ENCODE measurements around the gene C1orf21. TPM values are rescaled to one million over a fixed set of nuclear protein-coding genes. Genes with fewer than 3 reads are reported as not detected.

C1orf21 gene
- total and polyA plus RNA-seq, 2 donors (not counting 3 experiments of a cell fraction or from before 2014, with no cell fraction given) = 0.79 to 8.5 TPM

GRCh38 chr1:184405094-184405800 is 18.4 kb downstream of the C1orf21 start:
- CTCF ChIA-PET = no interaction called here
- DNase-seq (ENCODE audit: low read depth, low spot score) (no peak), FAIRE-seq (no peak)
- intact Hi-C loops (cut with micrococcal nuclease) (no loop called here), dilution Hi-C loops (cut with MboI; ENCODE audit: extremely low pct_ligation_motif_present, low sequenced_read_pairs) (no loop called here)
- Histone ChIP-seq H2AFZ (ENCODE audit: low read depth, low read length) (no peak overlapping the region), H3K79me2 (ENCODE audit: control insufficient read depth, insufficient read depth, low read length) (no peaks in the 10 kb centered on the region), H3K36me3 (ENCODE audit: control insufficient read depth in 2 of 2, extremely low read depth in 1 of 2, insufficient read depth in 2 of 2, low read length in 2 of 2) (no peaks in the 10 kb centered on the region), H3K4me3 (replicated peaks in 1 of 3; ENCODE audit: insufficient read depth in 1 of 3, low read depth in 1 of 3, low read length in 3 of 3) (no peak overlapping the region), H3K9me3 (replicated peaks; ENCODE audit: control insufficient read depth, insufficient read depth, low read length) (no peaks in the 10 kb centered on the region), H3K27me3 (ENCODE audit: control insufficient read depth in 2 of 2, insufficient read depth in 2 of 2, low read length in 2 of 2) (no peaks in the 10 kb centered on the region), H4K20me1 (replicated peaks; ENCODE audit: control insufficient read depth, extremely low read depth, insufficient read depth, low read length) (no peaks in the 10 kb centered on the region), H3K4me1 (ENCODE audit: control insufficient read depth, extremely low read depth, insufficient read depth, low read length) (no peaks in the 10 kb centered on the region), H3K9me1 (replicated peaks; ENCODE audit: control insufficient read depth, extremely low read depth, insufficient read depth, low read length) (no peaks in the 10 kb centered on the region), H3K27ac (ENCODE audit: insufficient read depth, low read depth, low read length) (no peak overlapping the region), H3K9ac (replicated peaks; ENCODE audit: extremely low read depth, insufficient read depth, low read length) (no peak overlapping the region), H3K4me2 (ENCODE audit: insufficient read depth, low read length) (no peak overlapping the region)
- no peak for TF ChIP-seq POLR2AphosphoS5 (IDR thresholded peaks at IDR 0.05; ENCODE audit: insufficient read depth, low read depth, low read length)
- TF ChIP-seq CTCF (IDR thresholded peaks at IDR 0.05; ENCODE audit: extremely low read depth in 1 of 2, insufficient read depth in 1 of 2, low read depth in 1 of 2, low read length in 2 of 2) = no peak
- no peak for TF ChIP-seq FOS (IDR thresholded peaks at IDR 0.05; ENCODE audit: borderline replicate concordance, insufficient read depth, low read length)
- TF ChIP-seq JUN (IDR thresholded peaks at IDR 0.05; ENCODE audit: borderline replicate concordance, insufficient read depth, insufficient read length, low read depth) = no peak
- no peak for TF ChIP-seq GATA2 (IDR thresholded peaks at IDR 0.05; ENCODE audit: insufficient read depth, insufficient read length, low read depth, low read length)
- TF ChIP-seq POLR2A (IDR thresholded peaks at IDR 0.05; ENCODE audit: low read depth, low read length) = no peak
- no peak for TF ChIP-seq MYC (IDR thresholded peaks at IDR 0.05; ENCODE audit: low read depth, low read length)
- no peak for TF ChIP-seq MAX (IDR thresholded peaks at IDR 0.05; ENCODE audit: insufficient read depth, insufficient read length)
- no peak for TF ChIP-seq EZH2 (IDR thresholded peaks at IDR 0.05; ENCODE audit: borderline replicate concordance, low read depth, low read length, severe bottlenecking)
- no TSS peak for BruUV-seq (replicated peaks)
- POLR2A ChIA-PET = no interaction called here
